Stimulated activated CD4-positive, alpha-beta T cell treated with anti-CD3 and anti-CD28 coated beads, Interleukin-2, amount 100 ng/mL, for 48 hours (primary cell): ENCODE results near the gene ALDOB.

ENCODE experiments used
- DNase-seq, 2 donors: peaks; one replicate each; pipeline ENCODE4 v3.0.0-alpha.2; 2020

ALDOB gene

GRCh38 chr9:101453776-101454570 lies 18.4 kb upstream of the ALDOB start:
- no peak for DNase-seq

- DNase-seq: no peak
Observed at GRCh38 chr9:101451498-101451897, 15.9 kb upstream of the ALDOB start.

- DNase-seq: no peak
Observed at GRCh38 chr9:101450931-101451330, 15.4 kb upstream of the ALDOB start.

- DNase-seq: peak; percentile 25 to 30
Observed at GRCh38 chr9:101449071-101449721, 13.6 kb upstream of the ALDOB start.

- no peak for DNase-seq
Observed at GRCh38 chr9:101448680-101449070, 13.1 kb upstream of the ALDOB start.

GRCh38 chr9:101446732-101447131 lies 11.2 kb upstream of the ALDOB start:
- no peak for DNase-seq

GRCh38 chr9:101445353-101446029 lies 9.9 kb upstream of the ALDOB start:
- no peak for DNase-seq

- DNase-seq: no peak
Observed at GRCh38 chr9:101443364-101443771, 7.8 kb upstream of the ALDOB start.

- no peak for DNase-seq
Observed at GRCh38 chr9:101442736-101443135, 7.2 kb upstream of the ALDOB start.

- DNase-seq: no peak
Observed at GRCh38 chr9:101442318-101442717, 6.7 kb upstream of the ALDOB start.

- DNase-seq: no peak
Observed at GRCh38 chr9:101440714-101441230, 5.2 kb upstream of the ALDOB start.

- no peak for DNase-seq
Observed at GRCh38 chr9:101438523-101438922, 2.9 kb upstream of the ALDOB start.

GRCh38 chr9:101437806-101438232 lies 2.2 kb upstream of the ALDOB start:
- DNase-seq: no peak

GRCh38 chr9:101434998-101435397 lies 576 bp downstream of the ALDOB start:
- DNase-seq: no peak

GRCh38 chr9:101433229-101433628 lies 2.3 kb downstream of the ALDOB start:
- DNase-seq: no peak

GRCh38 chr9:101432740-101433139 lies 2.8 kb downstream of the ALDOB start:
- no peak for DNase-seq

- no peak for DNase-seq
Observed at GRCh38 chr9:101432171-101432570, 3.4 kb downstream of the ALDOB start.

- DNase-seq: no peak
Observed at GRCh38 chr9:101429736-101430135, 5.8 kb downstream of the ALDOB start.

GRCh38 chr9:101428909-101429308 lies 6.7 kb downstream of the ALDOB start:
- no peak for DNase-seq

- no peak for DNase-seq
Observed at GRCh38 chr9:101427957-101428655, 7.5 kb downstream of the ALDOB start.

GRCh38 chr9:101427358-101427757 lies 8.2 kb downstream of the ALDOB start:
- no peak for DNase-seq

- DNase-seq: no peak
Observed at GRCh38 chr9:101421653-101422065, 13.9 kb downstream of the ALDOB start.

- no peak for DNase-seq
Observed at GRCh38 chr9:101419863-101420262, 15.7 kb downstream of the ALDOB start.
